ENCODE measurements around the gene SLC38A8. TPM values are rescaled to one million over a fixed set of nuclear protein-coding genes. Genes with fewer than 3 reads are reported as not detected.

The SLC38A8 gene
- total RNA-seq, 6 donors from 2014 or later, result not detected

GRCh38 chr16:84020353-84020752 lies 22.2 kb downstream of the SLC38A8 start:
- Histone ChIP-seq H3K27ac (no peak overlapping the region), H3K4me1 (no peaks in the 10 kb centered on the region), H3K36me3 (no peaks in the 10 kb centered on the region), H3K4me3 (no peak overlapping the region), H3K27me3 (no peaks in the 10 kb centered on the region), H3K9me3 (peaks cover 0 to 15% (median 7%) of the 10 kb centered on the region in 4 donors)
- 83 to 89% methylated on average over 5 to 9 of the region's 9 CpGs for WGBS, 2 donors
- DNase-seq (no peak), ATAC-seq (ENCODE audit: low FRiP score in 2 of 2) (no peak)
- TF ChIP-seq EP300 (IDR thresholded peaks at IDR 0.05) (no peak), POLR2A (IDR thresholded peaks at IDR 0.05) (no peak), CTCF (IDR thresholded peaks at IDR 0.05) (no peak), POLR2AphosphoS5 (IDR thresholded peaks at IDR 0.05) (no peak)

- TF ChIP-seq POLR2AphosphoS5 (IDR thresholded peaks at IDR 0.05) (no peak), CTCF (IDR thresholded peaks at IDR 0.05) (no peak), POLR2A (IDR thresholded peaks at IDR 0.05) (no peak), EP300 (IDR thresholded peaks at IDR 0.05) (no peak)
- Histone ChIP-seq H3K4me1 (peaks cover 0 to 7% (median 2%) of the 10 kb centered on the region in 4 donors), H3K36me3 (no peaks in the 10 kb centered on the region), H3K27me3 (no peaks in the 10 kb centered on the region), H3K4me3 (no peak overlapping the region), H3K27ac (no peak overlapping the region), H3K9me3 (peaks cover 0 to 15% (median 7%) of the 10 kb centered on the region in 4 donors)
- 88 to 91% methylated on average over 4 of the region's 4 CpGs for WGBS, 2 donors
- ATAC-seq (ENCODE audit: low FRiP score in 2 of 2), result no peak
- DNase-seq, result no peak
Measured at GRCh38 chr16:84018710-84019109, 23.9 kb downstream of the SLC38A8 start.

- peak in 1 of 2 donors; percentile 71 for DNase-seq
- peaks cover 0 to 8% (median 2%) of the 10 kb centered on the region in 4 donors for H3K4me1 ChIP-seq
- no peak overlapping the region for H3K4me3 ChIP-seq
- TF ChIP-seq POLR2A (IDR thresholded peaks at IDR 0.05), result no peak
- TF ChIP-seq CTCF (IDR thresholded peaks at IDR 0.05), result no peak
- no peak for TF ChIP-seq POLR2AphosphoS5 (IDR thresholded peaks at IDR 0.05)
- no peak for TF ChIP-seq EP300 (IDR thresholded peaks at IDR 0.05)
- no peaks in the 10 kb centered on the region for H3K27me3 ChIP-seq
- H3K9me3 ChIP-seq, result peaks cover 0 to 12% (median 2%) of the 10 kb centered on the region in 4 donors
- H3K27ac ChIP-seq, result no peak overlapping the region
- WGBS, 2 donors, result 90 to 92% methylated on average over 9 to 11 of the region's 12 CpGs
- no peak for ATAC-seq (ENCODE audit: low FRiP score in 2 of 2)
- no peaks in the 10 kb centered on the region for H3K36me3 ChIP-seq
Measured at GRCh38 chr16:84016477-84016876, 26.1 kb downstream of the SLC38A8 start.

GRCh38 chr16:84015399-84015798 lies 27.2 kb downstream of the SLC38A8 start:
- H3K36me3 ChIP-seq, result no peaks in the 10 kb centered on the region
- ATAC-seq (ENCODE audit: low FRiP score in 2 of 2) (no peak), DNase-seq (no peak)
- H3K4me1 ChIP-seq, result peaks cover 0 to 8% (median 2%) of the 10 kb centered on the region in 4 donors
- TF ChIP-seq POLR2A (IDR thresholded peaks at IDR 0.05) (no peak), CTCF (IDR thresholded peaks at IDR 0.05) (no peak), EP300 (IDR thresholded peaks at IDR 0.05) (no peak), POLR2AphosphoS5 (IDR thresholded peaks at IDR 0.05) (no peak)
- H3K27ac ChIP-seq, result no peak overlapping the region
- H3K9me3 ChIP-seq, result peaks cover 0 to 7% (median 0%) of the 10 kb centered on the region in 4 donors
- WGBS, 2 donors, result 77 to 79% methylated on average over 5 to 12 of the region's 12 CpGs
- no peak overlapping the region for H3K4me3 ChIP-seq
- H3K27me3 ChIP-seq, result no peaks in the 10 kb centered on the region
